Mucosa of stomach (tissue), 1 donor: ENCODE results near the gene CBFA2T3.

Source experiments
- H3K27me3 ChIP-seq: one replicate; pipeline ENCODE4 v1.7.0; 2013; ENCODE audit warnings: mild to moderate bottlenecking, low read length; ENCODE audit not compliant: control insufficient read depth, insufficient read depth
- H3K36me3 ChIP-seq: one replicate; pipeline ENCODE4 v1.7.0; 2013; ENCODE audit warnings: low read length; ENCODE audit not compliant: control insufficient read depth, insufficient read depth
- H3K4me1 ChIP-seq: one replicate; pipeline ENCODE4 v1.7.0; 2013; ENCODE audit warnings: mild to moderate bottlenecking, low read length; ENCODE audit not compliant: control insufficient read depth, insufficient read depth
- H3K4me3 ChIP-seq: one replicate; pipeline ENCODE4 v1.7.0; 2013; ENCODE audit warnings: low read length
- H3K9ac ChIP-seq: one replicate; pipeline ENCODE4 v1.7.0; 2013; ENCODE audit warnings: mild to moderate bottlenecking, low read length, moderate library complexity
- H3K9me3 ChIP-seq: one replicate; pipeline ENCODE4 v1.7.0; 2013; ENCODE audit warnings: mild to moderate bottlenecking, low read length, moderate library complexity; ENCODE audit not compliant: control insufficient read depth
- donor health status: Pancreatic carcinoma.

Gene CBFA2T3

DNA sequence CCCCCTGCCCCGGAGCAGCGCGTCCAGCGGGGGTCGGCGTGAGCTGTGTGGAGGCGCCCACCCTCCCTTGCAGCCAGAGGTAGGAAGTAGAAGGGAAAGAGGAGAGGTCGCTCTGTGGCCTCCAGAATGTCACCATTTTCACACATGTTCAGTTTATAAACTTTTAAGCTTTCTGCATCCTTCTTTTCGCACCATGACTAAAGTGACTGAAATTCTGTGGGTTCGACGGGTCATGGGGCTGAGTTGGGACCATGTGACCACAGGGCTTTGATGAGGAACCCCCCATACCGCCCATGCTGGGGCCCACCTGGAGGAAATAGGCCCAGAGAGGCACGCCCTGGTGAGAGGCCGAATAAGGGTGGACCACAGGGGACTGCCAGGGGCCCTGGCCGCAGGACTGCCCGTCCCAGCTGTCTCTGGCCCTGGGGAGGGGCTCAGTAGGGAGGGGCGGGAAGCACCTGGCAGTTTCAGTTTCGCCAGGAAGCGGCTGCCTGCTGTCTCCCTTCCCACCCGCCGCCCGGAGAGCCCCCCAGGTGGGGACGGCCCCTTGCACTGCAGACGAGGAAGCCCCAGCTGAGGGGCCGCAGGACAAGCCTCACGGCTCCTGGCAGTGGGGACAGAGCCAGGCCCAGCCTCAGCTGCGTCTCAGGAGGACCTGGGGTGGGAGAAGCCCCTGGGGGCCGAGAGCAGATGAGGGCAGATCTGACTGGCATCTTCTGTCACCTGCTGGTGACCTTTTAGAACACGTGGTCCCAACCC lies 9.0 kb downstream of the CBFA2T3 start:
- H3K36me3 ChIP-seq = no peaks in the 10 kb centered on the region
- peaks cover 10% of the 10 kb centered on the region for H3K27me3 ChIP-seq
- H3K9ac ChIP-seq = no peak overlapping the region
- H3K9me3 ChIP-seq = no peaks in the 10 kb centered on the region
- H3K4me3 ChIP-seq = no peak overlapping the region
- no peaks in the 10 kb centered on the region for H3K4me1 ChIP-seq

DNA sequence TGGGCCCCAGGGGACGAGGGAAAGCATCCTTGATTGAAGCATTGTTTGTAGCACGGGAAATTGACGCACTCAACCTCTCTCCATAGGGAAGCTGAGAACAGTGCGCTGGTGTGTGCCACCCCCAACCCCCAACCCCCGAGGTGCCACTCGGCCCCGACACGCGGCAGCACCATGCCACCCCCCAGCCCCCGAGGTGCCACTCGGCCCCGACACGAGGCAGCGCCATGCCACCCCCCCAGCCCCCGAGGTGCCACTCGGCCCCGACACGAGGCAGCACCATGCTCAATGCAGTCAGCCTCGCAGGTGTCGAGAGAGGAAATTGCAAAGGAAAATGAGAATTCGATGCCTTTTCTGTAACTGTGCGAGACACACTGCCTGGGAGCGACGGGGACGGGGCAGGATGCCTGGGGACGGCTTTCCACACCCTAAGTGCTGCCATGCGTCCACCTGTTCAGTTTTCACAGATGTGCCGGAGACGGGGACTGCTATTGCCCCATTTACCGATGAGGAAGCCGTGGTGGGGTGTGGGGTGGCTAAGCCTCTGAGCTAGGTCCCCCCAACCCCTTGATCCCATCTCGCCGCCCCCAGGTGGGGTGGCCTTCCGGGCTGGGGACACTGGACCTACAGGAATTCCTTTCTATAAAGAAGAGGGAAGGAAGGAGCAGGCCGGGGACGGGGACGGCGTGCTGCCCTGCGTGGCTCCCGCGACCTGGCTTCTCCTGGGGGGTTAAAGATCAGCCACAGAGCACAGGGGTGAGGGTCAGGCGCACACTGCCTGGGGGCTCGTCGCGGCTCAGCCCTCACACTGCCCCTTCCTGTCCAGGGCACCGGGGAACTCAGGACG lies 9.8 kb downstream of the CBFA2T3 start:
- H3K9ac ChIP-seq = no peak overlapping the region
- no peaks in the 10 kb centered on the region for H3K9me3 ChIP-seq
- no peaks in the 10 kb centered on the region for H3K36me3 ChIP-seq
- no peaks in the 10 kb centered on the region for H3K4me1 ChIP-seq
- H3K27me3 ChIP-seq = peaks cover 10% of the 10 kb centered on the region
- no peak overlapping the region for H3K4me3 ChIP-seq

DNA sequence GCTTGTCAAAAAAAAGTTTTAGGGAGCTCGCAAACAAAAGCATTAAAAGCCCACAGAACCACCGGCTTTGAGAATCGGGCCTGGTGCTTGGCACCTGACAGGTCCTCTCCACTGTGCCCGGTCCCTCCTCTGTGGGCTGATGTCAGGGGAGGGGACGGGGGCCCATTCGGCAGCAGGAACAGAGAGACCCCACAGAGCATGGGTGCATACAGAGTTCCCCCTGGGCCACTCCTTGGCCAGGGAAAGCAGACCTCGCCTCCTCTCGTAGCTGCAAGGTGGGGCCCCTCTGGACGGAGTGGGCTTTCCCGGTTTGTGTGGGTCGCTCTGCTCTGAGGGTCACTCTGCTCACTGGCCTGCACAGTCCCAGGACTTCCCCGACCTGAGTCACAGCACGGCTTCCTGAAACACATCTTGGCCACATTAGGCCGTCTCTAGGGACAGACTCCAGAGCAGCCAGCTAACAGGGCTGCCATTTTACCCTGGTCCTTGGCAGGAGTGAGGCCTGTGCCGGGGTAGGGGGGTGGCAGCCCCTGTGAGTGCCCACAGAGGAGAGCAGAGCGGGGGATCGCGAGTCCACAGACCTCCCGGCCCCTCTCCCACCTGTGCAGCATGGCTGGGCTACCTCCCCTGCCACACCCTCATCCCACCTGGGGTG lies 11.1 kb downstream of the CBFA2T3 start:
- no peaks in the 10 kb centered on the region for H3K36me3 ChIP-seq
- H3K27me3 ChIP-seq = peaks cover 10% of the 10 kb centered on the region
- no peaks in the 10 kb centered on the region for H3K9me3 ChIP-seq
- H3K9ac ChIP-seq = no peak overlapping the region
- H3K4me3 ChIP-seq = no peak overlapping the region
- H3K4me1 ChIP-seq = no peaks in the 10 kb centered on the region

DNA sequence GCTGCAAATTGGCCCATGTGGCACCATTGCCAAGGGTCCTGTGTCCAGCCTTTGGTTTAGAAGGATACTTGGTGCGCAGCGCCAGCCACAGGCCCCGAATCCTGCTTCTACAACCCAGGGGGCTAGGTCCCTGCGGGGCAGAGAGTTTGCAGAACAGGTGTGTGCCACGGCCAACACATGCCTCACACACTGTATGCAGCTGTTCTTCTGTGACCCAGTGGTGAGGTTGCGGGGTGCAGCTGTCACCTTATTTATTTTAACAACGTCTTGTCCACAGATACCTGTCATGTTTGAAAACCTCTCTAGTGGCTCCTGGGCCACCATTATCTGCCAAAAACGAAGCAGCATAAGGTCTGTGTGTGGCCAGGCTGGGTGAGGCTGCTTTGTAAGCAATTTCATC lies 11.6 kb downstream of the CBFA2T3 start:
- H3K36me3 ChIP-seq = no peaks in the 10 kb centered on the region
- peaks cover 10% of the 10 kb centered on the region for H3K27me3 ChIP-seq
- H3K9me3 ChIP-seq = no peaks in the 10 kb centered on the region
- no peak overlapping the region for H3K9ac ChIP-seq
- no peaks in the 10 kb centered on the region for H3K4me1 ChIP-seq
- no peak overlapping the region for H3K4me3 ChIP-seq

DNA sequence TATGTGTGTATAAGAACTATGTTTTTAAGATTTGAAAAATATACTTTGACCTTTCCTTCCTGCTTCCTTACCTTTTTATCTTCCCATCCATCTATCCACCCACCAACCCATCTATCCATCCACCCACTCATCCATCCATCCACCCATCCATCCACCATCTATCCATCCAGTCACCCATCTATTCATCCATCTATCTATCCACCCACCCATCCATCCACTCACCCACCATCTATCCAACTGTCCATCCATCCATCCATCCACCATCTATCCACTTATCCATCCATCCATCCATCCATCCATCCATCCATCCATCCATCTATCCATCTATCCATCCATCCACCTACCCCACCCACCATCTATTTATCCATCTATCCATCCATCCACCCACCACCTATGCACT lies 12.4 kb downstream of the CBFA2T3 start:
- Histone ChIP-seq H3K36me3 (no peaks in the 10 kb centered on the region), H3K9me3 (no peaks in the 10 kb centered on the region), H3K4me1 (no peaks in the 10 kb centered on the region), H3K4me3 (no peak overlapping the region), H3K9ac (no peak overlapping the region), H3K27me3 (peaks cover 9% of the 10 kb centered on the region)

DNA sequence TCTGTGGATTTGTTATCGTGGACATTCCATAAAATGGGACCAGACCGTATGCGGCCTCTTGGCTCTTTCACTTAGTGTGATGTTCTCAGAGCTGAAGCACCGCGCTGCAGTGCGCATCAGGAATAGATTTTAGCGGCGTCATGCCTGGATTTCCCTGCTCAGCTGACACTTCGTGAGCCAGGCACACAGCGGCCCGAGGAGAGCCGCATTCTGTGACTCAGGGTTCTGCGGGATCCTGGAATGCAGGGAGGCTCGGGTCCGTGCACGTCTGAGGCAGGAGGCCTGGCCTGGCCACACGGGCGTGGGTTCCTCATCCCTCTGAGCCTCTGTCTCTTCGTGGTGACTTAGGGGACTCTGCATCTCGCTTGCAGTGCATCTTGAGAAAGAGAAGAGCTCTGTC lies 13.4 kb downstream of the CBFA2T3 start:
- H3K9ac ChIP-seq = no peak overlapping the region
- no peaks in the 10 kb centered on the region for H3K9me3 ChIP-seq
- peaks cover 5% of the 10 kb centered on the region for H3K27me3 ChIP-seq
- no peaks in the 10 kb centered on the region for H3K4me1 ChIP-seq
- H3K4me3 ChIP-seq = no peak overlapping the region
- H3K36me3 ChIP-seq = no peaks in the 10 kb centered on the region

DNA sequence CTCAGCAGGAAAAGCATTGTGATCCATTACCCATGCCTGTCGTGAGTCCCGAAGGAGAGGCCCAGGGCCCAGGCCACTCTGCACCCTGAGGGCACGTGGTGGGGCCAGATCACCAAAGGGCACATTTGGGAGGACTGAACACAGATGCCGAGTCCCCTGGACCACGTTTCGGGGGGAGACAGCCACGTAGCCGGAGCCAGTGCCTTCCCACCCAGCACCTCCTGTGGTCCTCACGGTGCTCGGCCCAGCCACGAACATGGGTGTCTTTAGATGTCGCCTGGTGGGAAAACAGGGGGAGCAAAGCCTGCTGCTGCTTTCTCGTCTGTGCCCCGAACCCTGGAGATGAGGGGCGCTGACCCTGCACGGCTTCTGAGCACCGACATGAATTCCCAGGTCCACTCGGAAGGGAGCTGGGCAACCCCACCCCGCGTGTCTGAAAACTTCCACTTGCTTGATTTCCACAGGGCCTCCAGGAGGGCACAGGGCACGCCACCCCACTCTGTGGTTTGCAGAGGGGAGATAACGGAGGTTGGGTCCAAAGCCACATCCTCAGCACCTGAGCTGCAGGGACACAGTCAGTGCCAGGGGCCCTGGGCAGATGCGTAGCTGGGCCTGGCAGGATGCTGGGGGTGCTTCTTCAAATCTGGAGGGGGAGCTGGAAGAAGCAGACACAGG lies 14.4 kb downstream of the CBFA2T3 start:
- Histone ChIP-seq H3K9ac (no peak overlapping the region), H3K9me3 (no peaks in the 10 kb centered on the region), H3K4me3 (no peak overlapping the region), H3K36me3 (no peaks in the 10 kb centered on the region), H3K27me3 (no peaks in the 10 kb centered on the region), H3K4me1 (no peaks in the 10 kb centered on the region)

DNA sequence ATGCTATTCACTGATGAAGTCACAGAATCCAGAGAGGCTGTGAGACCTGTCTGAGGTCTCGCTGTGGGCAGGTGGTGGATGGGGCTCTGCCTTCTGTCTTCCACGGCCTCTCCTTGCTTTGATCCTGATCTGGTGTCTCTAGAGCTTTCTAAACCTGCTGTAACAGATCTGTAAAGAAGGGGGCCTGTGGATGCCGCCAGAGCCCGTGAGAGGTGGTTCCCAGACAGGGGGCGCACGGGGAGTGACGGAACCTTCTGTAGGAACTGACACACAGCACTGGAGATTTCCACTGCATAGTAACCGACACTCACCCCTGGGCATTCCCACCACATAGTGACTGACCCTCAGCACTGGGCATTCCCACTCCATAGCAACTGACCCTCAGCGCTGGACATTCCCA lies 16.0 kb downstream of the CBFA2T3 start:
- no peaks in the 10 kb centered on the region for H3K4me1 ChIP-seq
- no peaks in the 10 kb centered on the region for H3K27me3 ChIP-seq
- no peaks in the 10 kb centered on the region for H3K9me3 ChIP-seq
- H3K4me3 ChIP-seq = no peak overlapping the region
- no peaks in the 10 kb centered on the region for H3K36me3 ChIP-seq
- H3K9ac ChIP-seq = no peak overlapping the region

DNA sequence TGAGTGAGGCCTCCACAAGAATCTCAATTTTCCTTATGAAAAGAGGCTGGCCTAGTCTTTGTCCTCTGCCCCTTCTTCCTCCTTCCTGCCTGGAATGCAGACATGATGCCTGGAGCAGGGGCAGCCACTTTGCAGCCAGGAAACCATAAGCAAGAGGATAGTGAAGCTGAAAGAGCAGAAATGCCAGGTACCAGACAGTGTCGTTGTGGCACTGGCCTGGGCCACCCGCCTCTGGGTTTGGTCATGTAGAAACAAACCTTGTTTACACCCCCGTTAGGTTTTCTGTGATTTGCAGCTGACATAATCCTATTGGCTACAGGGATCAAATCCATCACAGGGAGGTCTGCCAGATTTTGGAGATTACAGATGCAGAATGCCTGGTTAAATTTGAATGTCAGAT lies 16.5 kb downstream of the CBFA2T3 start:
- H3K36me3 ChIP-seq = no peaks in the 10 kb centered on the region
- no peaks in the 10 kb centered on the region for H3K4me1 ChIP-seq
- H3K9ac ChIP-seq = no peak overlapping the region
- no peaks in the 10 kb centered on the region for H3K9me3 ChIP-seq
- no peak overlapping the region for H3K4me3 ChIP-seq
- no peaks in the 10 kb centered on the region for H3K27me3 ChIP-seq

DNA sequence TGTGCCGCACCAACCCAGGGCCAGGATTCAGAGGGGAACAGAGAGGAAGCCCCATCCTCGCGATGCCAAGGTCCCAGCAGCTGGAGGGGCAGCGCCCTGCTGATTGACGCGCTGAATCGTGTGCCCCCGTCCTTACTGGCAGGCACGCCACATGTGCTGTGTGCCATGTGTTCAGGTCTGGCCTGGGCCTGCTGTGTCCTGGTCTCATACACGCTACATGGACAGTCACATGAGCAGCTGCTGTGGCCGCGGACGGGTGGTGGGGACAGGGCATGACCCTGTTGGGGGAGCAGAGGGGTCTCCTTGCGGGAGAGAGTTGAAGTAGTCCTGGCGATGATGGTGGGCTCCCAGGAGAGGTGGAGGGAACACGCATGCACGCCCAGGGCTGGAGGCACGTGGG lies 18.0 kb downstream of the CBFA2T3 start:
- Histone ChIP-seq H3K4me1 (no peaks in the 10 kb centered on the region), H3K9me3 (no peaks in the 10 kb centered on the region), H3K4me3 (no peak overlapping the region), H3K36me3 (no peaks in the 10 kb centered on the region), H3K27me3 (no peaks in the 10 kb centered on the region), H3K9ac (no peak overlapping the region)

DNA sequence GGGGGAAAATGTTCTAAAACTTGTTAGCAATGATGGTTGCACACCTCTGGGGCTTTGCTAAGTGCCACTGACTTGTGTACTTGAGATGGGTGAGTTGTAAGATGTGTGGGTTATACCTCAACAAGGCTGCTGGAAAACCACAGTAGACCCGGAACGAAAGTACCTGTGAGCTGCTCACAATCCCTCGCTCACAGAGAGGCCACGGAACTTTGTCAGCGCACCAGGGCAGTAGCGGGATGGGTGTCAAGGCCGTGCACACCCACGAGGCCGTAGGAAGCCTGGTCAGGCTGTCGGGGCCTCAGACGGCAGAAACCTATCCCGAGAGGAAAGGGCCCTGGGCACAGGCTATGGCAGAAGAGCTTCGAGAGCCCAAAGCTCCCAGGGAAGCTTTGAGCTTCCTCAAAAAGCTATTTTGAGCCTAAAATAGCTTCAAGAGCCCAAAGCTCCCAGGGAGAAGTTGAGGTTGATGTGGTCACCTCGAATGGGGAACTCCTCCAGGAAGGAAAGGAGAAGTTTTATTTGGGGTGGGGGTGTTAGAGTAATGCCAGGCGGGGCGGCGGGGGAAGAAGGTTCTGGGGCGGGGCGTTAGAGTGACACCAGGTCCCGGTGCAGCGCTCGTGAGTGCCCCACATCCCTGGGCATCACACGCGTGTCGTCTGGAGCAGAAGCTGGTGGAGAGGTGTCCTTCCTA lies 19.0 kb downstream of the CBFA2T3 start:
- no peaks in the 10 kb centered on the region for H3K36me3 ChIP-seq
- no peaks in the 10 kb centered on the region for H3K4me1 ChIP-seq
- H3K9me3 ChIP-seq = no peaks in the 10 kb centered on the region
- no peak overlapping the region for H3K4me3 ChIP-seq
- no peak overlapping the region for H3K9ac ChIP-seq
- no peaks in the 10 kb centered on the region for H3K27me3 ChIP-seq
